ENCODE results near the gene FCGBP.
"Not testable (repeated sequence)": the region's sequence is repeated elsewhere in the genome, so short reads cannot be mapped to it uniquely, and the experiment has no call there.

FCGBP gene

GRCh38 chr19:39916851-39917396, 17.5 kb downstream of the FCGBP start:
- no peak for DNase-seq

DNA sequence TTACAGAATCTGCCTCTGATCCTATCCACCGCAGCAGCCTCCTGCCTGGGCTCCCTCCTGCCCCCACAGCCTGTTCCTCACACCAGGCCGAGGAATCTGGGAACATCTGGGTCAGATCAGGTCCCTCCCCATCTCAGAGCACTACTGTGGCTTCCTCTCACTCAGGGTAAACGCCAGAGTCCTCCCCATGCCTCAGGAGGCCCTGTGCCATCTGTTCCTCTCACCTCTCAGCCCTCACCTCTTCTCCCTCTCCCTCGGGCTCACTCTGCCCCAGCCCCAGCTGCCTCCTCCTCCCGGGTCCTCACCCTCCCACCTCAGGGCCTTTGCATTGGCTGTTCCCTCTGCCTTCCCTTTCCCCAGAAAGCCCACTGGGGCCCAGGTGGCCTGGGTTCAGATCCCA, 18.2 kb downstream of the FCGBP start:
- DNase-seq, result no peak

DNA sequence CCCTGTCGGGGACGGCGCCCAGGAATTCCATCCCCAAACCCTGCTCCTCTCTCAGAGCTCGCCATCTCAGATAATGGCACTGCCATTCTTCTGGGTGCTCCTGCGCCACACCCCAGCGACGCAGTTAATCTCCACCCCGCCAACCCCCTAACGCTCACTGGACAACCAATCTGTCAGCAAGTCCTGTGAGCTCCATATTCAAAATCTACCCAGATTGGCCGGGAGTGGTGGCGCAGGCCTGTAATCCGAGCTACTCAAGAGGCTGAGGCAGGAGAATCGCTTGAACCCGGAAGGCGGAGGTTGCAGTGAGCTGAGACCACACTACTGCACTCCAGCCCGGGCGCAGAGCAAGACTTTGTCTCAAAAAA, 18.6 kb downstream of the FCGBP start:
- no peak for DNase-seq

- DNase-seq, result no peak
These were observed 19.2 kb downstream of the FCGBP start for GRCh38 chr19:39915101-39915847.

DNA sequence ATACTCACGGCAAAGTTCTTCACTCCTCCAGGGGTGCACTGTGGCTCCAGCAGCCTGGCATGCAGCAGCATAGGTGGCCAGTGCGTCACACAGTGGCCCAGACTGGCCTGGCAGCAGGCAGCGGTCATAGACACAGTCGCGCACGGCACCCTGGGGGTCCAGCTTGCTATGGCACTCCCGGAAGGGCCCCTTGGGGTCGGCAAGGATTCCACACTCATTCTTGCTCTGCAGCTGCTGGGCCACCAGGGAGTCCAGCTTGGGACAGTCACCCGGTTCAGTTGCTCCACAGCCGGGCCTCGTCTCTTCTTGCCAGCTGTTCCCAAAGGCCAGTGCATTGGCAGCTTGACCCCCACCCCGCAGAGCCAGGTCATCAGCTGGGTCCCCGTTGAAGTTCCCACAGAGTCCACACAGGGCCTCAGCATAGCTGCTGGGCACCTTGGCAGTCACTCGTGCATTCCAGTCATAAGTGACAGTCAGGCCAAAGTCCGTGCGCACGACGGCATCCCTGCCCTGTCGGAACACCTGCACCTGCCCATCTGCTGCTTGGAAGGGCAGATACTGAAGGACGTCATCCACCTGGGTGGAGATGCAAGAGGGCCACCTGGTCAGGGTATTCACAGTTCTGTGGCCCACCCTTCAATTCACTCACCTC, 20.6 kb downstream of the FCGBP start:
- no peak for DNase-seq

DNA sequence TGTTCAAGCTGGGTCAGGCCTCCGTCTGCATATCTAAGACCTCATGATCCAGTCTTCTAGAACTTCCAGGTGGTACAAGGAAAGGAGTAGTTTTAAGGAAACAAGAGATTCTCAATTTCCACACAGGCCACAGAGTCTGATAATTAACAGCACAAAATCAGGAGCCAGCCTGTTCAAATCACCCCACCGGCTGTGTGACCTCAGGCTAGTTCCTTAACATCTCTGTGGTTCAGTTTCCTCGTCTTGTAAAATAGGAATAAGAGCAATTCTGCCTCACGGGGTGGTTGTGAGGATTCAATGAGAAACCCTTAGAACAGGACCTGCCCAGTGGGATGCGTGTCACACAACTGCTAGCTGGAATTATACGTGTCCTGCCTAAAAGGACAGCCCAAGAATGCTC, 25.6 kb downstream of the FCGBP start:
- no peak for DNase-seq

GRCh38 chr19:39906820-39907611, 27.4 kb downstream of the FCGBP start:
- no peak for DNase-seq

GRCh38 chr19:39906283-39906682, 28.2 kb downstream of the FCGBP start:
- DNase-seq, result no peak

DNA sequence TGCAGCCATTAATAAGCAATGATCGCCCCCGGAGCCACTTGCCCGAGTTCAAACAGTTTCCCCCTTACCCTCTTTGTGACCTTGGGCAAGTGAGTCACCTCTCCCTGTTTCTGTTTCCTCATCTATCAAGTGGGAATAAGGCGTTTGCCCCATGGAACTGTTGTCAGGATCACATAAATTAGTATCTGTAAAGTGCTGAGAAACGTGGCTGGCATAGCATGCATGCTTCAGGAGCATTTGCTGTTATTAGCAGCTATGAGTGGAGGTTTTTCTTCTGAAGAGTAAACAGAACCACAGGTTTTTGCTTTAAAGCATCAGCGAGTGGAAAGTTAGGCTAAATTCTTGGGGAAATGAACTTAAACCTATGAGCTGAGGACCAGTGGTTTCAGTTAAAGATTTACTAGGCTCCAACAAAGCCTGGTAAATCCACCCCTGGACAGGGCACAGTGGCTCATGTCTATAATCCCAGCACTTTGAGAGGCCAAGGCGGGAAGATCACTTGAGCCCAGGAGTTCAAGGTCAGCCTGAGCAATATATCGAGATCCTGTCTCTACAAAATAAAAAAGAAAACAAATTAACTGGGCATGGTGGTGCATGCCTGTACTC, 30.8 kb downstream of the FCGBP start:
- DNase-seq, result not testable (repeated sequence)

- DNase-seq, result not testable (repeated sequence)
These were observed 32.1 kb downstream of the FCGBP start for GRCh38 chr19:39902326-39902725.

GRCh38 chr19:39901681-39902080, 32.8 kb downstream of the FCGBP start:
- not testable (repeated sequence) for DNase-seq

DNA sequence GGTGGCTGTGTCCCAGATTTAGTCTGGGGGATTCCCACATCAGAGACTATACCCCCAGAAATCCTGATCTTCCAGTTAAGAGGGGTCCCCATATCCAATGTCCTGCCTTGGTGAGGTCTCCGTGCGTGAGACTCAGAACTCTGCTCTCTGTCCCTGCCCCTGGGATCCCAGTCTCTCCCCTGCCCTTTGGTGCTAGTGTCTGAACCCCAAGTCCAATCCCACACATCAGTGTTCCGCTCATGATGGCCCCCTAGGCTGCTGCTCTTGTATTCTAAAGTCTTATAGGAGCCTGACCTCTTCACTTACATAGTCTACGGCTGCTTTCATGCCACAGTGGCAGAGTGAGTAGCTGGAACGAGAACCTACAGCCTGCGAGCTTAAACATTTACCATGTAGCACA, 35.6 kb downstream of the FCGBP start:
- not testable (repeated sequence) for DNase-seq

DNA sequence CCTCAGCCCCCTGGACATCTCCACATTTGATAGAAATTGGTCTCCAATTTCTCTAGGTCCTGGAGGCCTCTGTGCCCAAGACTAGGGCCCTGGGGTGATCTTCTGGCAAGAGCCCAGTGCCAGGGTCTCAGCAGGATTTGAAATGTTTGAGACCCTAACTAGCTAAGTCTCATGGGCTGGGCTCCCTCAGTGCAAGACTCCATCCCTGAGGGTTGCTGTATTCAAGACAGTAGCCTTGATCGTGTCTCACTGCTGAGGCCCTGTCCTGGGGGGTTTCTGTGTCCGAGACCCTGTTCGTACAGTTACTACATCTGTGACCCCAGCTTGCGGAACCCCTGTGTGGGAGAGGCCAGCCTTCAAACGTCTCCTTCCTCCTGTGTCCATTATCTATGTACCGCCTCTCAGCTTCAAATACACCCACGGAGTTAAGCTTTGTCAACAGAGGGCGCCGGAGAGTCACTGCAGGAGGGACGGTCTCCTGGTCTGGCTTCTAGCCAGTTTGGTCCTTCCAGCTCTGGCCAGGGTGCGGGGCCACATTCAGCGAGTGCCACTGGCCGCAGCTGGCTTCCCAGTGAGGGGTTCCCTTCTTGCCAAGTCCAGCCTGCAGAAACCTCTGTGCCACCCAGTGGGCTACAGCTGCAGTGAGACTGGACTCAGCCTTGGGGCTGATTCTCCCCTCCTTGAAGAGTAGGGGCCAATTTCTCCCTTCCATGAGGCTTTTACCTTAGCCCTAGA, 36.8 kb downstream of the FCGBP start:
- peak; percentile 17 for DNase-seq

DNA sequence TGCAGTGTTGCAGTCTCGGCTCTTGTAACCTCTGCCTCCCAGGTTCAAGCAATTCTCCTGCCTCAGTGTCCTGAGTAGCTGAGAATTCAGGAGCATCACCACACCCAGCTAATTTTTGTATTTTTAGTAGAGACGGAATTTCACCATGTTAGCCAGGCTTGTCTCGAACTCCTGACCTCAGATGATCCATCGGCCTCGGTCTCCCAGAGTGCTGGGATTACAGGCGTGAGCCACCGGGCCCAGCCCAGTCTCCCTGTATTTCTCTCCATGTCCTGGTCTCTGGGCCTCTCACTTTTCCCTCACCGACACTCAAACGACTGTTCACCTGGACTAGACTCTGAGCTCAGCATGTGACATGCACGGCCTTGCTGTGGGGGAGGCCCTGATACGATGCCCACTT, 39.3 kb downstream of the FCGBP start:
- not testable (repeated sequence) for DNase-seq

DNA sequence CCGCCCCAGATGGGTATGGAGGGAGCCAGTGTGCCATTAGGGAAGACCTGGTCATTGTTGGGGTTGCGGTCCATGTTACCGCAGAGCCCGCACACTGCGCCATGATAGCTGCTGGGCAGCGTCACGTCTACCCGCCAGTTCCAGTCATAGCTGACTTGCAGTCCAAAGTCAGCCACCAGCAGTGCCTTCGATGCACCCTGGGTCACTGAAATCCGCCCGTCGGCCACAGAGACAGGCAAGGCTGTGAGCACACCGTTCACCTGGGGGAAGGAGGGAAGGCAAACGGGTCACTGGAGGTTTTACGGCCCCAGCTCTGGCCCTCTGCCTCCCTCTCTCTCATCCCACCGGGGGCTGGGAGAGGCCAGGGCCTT, 40.2 kb downstream of the FCGBP start:
- DNase-seq, result not testable (repeated sequence)

GRCh38 chr19:39893366-39894235, 40.8 kb downstream of the FCGBP start:
- DNase-seq, result not testable (repeated sequence)

DNA sequence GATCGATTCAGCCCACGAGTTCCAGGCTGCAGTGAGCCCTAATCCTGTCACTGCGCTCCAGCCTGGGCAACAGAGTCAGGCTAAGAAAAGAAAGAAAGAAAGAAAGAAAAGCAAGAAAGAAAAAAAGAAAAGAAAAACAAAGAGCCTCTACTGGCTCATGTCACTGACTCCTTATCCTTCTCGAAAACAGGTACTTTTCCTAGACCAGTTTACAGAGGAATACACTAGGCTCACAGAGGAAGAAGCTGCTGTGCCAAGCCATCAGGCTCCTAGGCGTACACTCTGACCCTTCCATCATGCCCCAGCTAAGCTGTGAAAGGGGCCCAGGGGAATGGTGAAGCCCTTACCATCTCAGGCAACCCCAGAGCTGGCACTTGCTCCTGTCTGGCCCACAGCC, 41.9 kb downstream of the FCGBP start:
- DNase-seq, result not testable (repeated sequence)

DNA sequence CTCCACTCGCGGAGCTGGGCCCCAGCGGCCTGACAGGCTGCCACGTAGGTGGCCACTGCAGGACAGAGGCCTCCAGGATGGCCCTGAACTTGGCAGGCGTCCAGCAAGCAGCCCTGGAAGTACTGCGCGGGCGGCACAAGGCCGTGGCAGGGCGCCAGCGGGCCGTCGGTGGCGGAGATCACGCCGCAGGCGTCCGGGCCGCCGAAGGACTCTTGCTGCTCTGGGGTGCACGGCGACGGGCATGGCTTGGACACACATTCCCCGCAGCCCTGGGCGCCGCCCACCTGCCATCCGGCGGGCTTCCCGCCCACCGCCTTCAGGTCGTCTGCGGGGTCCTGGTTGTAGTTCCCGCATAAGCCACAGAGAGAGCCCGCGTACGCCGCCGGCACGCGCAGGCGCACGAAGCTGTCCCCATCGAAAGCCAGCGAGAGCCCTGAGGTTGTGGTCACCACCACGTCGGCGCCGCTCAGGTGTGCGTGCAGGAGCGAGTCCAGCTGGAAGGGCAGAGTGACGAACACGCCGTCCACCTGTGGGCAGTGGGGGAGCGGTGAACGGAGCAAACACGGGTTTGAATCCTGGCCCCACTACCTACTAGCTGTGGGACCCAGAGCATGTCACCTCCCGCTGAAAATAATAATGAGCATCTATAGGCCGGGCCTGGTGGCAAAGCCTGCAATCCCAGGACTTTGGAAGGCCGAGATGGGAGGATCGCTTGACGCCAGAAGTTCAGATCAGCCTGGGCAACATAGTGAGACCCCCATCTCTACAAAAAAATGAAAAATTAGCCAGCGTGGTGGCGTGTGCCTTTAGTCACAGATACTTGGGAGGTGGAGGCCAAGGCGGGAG, 42.6 kb downstream of the FCGBP start:
- DNase-seq, result not testable (repeated sequence)

DNA sequence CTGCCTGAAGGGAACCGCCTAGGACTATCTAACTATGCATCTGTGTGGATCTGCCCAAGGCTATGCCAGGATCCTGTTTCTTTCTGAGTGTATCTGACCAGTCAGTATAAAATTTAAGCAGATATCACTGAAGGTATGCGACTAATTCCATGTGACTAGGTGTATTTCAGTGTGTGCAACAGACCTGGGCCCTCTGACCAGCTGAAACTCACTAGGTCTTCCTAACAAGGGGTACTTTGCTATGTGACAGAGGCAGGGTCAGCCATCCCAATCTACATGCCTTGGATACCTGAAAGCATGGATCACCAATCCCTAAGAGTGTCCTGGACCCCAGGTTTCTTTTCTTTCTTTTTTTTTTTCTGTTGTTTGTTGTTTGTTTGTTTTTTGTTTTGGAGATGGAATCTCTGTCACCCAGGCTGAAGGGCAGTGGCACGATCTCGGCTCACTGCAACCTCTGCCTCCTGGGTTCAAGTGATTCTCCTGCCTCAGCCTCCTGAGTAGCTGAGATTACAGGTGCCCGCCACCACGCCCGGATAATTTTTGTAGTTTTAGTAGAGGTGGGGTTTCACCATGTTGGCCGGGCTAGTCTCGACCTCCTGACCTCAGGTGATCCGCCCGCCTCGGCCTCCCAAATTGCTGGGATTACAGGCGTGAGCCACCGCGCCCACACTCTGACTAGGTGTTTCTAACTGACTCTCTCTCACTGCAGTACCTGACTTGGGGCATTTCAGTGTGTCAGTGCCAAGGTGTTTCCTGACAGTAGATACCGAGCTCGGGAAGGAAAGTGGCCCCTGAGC, 43.5 kb downstream of the FCGBP start:
- no peak for DNase-seq
